ENCODE data around the gene ARMC7. TPM values are rescaled to one million over a fixed set of nuclear protein-coding genes. Genes with fewer than 3 reads are reported as not detected.

ARMC7 gene
- total and polyA plus RNA-seq, 10 of the 15 experiments (the other 5 are each of a cell fraction or from before 2014, with no cell fraction given), result 1.5 to 19.8 (median 6.3) TPM

DNA sequence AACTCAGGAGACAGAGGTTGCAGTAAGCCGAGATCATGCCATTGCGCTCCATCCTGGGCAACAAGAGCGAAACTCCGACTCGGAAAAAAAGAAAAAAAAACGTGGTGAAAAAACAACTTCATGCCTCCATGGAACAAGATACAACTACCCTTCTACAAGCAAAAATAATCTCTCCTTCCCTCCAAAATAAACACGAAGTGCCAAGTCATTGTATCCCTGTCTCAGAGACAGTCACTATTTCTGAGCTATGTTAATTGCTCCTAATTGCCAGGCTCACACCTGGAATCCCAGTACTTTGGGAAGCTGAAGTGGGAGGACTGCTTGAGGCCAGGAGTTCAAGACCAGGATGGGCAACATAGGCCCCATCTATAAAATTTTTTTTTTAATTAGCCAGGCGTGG is 41.0 kb upstream of the ARMC7 start (continued):
- no peak for TF ChIP-seq FOXK2 (IDR thresholded peaks at IDR 0.05)
- TF ChIP-seq, protein P1, sequence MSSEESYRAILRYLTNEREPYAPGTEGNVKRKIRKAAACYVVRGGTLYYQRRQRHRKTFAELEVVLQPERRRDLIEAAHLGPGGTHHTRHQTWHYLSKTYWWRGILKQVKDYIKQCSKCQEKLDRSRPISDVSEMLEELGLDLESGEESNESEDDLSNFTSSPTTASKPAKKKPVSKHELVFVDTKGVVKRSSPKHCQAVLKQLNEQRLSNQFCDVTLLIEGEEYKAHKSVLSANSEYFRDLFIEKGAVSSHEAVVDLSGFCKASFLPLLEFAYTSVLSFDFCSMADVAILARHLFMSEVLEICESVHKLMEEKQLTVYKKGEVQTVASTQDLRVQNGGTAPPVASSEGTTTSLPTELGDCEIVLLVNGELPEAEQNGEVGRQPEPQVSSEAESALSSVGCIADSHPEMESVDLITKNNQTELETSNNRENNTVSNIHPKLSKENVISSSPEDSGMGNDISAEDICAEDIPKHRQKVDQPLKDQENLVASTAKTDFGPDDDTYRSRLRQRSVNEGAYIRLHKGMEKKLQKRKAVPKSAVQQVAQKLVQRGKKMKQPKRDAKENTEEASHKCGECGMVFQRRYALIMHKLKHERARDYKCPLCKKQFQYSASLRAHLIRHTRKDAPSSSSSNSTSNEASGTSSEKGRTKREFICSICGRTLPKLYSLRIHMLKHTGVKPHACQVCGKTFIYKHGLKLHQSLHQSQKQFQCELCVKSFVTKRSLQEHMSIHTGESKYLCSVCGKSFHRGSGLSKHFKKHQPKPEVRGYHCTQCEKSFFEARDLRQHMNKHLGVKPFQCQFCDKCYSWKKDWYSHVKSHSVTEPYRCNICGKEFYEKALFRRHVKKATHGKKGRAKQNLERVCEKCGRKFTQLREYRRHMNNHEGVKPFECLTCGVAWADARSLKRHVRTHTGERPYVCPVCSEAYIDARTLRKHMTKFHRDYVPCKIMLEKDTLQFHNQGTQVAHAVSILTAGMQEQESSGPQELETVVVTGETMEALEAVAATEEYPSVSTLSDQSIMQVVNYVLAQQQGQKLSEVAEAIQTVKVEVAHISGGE (CRISPR knock-in tag; IDR thresholded peaks at IDR 0.05), result no peak
- TF ChIP-seq, protein P2, sequence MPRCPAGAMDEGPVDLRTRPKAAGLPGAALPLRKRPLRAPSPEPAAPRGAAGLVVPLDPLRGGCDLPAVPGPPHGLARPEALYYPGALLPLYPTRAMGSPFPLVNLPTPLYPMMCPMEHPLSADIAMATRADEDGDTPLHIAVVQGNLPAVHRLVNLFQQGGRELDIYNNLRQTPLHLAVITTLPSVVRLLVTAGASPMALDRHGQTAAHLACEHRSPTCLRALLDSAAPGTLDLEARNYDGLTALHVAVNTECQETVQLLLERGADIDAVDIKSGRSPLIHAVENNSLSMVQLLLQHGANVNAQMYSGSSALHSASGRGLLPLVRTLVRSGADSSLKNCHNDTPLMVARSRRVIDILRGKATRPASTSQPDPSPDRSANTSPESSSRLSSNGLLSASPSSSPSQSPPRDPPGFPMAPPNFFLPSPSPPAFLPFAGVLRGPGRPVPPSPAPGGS (IDR thresholded peaks at IDR 0.05; ENCODE audit: borderline replicate concordance, insufficient read depth, low read depth, low read length, poor library complexity, severe bottlenecking), result no peak
- TF ChIP-seq NFIC (IDR thresholded peaks at IDR 0.05; ENCODE audit: low read depth, low read length), result no peak
- TF ChIP-seq, protein P3, sequence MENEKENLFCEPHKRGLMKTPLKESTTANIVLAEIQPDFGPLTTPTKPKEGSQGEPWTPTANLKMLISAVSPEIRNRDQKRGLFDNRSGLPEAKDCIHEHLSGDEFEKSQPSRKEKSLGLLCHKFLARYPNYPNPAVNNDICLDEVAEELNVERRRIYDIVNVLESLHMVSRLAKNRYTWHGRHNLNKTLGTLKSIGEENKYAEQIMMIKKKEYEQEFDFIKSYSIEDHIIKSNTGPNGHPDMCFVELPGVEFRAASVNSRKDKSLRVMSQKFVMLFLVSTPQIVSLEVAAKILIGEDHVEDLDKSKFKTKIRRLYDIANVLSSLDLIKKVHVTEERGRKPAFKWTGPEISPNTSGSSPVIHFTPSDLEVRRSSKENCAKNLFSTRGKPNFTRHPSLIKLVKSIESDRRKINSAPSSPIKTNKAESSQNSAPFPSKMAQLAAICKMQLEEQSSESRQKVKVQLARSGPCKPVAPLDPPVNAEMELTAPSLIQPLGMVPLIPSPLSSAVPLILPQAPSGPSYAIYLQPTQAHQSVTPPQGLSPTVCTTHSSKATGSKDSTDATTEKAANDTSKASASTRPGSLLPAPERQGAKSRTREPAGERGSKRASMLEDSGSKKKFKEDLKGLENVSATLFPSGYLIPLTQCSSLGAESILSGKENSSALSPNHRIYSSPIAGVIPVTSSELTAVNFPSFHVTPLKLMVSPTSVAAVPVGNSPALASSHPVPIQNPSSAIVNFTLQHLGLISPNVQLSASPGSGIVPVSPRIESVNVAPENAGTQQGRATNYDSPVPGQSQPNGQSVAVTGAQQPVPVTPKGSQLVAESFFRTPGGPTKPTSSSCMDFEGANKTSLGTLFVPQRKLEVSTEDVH (IDR thresholded peaks at IDR 0.05; ENCODE audit: low read depth, partially characterized antibody), result no peak
- TF ChIP-seq TBL1XR1 (IDR thresholded peaks at IDR 0.05; ENCODE audit: low read depth, low read length), result no peak

Measured in GM12878 (cell line).